ENCODE data around the gene CADPS.

DNA sequence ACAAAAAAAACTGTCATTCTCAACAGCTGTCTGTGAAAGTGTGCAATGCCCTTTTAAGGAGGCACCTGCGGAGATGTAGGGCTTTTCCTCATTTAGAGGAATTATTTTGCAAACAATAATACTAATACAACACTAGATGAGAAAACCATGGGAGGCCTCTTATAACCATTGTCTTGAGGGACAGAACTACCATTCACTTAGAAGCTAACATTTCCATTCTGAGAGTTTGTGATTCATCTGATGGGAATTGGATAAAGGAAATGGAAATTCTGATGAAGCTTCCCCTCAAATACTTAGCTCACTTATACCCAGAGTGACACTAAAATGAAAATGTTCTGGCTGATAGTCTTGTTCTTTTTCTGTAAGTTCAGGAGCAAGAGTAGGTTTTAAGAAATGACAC, 147.7 kb downstream of the CADPS start:
- no peak for TF ChIP-seq CREB1 (IDR thresholded peaks at IDR 0.05)
- TF ChIP-seq CREB1 (CRISPR knock-in tag; IDR thresholded peaks at IDR 0.05): no peak
- no peak for TF ChIP-seq SOX6 (IDR thresholded peaks at IDR 0.05)
- TF ChIP-seq ZNF778 (CRISPR knock-in tag; IDR thresholded peaks at IDR 0.05): no peak
- no peak for TF ChIP-seq CHD1 (IDR thresholded peaks at IDR 0.05; ENCODE audit: low read length)
- no peak for TF ChIP-seq ZNF41 (CRISPR knock-in tag; conservative IDR thresholded peaks at IDR 0.05)

All from K562 (cell line).